Cortex of kidney (tissue), 1 donor: ENCODE data around the gene GPR152.

ENCODE experiments used
- DNase-seq: peaks from one replicate; lab custom pipeline; 2025; lab: John Stamatoyannopoulos, UW

Gene GPR152

GRCh38 chr11:67423891-67424613 is 28.5 kb downstream of the GPR152 start:
- DNase-seq, result no peak

DNA sequence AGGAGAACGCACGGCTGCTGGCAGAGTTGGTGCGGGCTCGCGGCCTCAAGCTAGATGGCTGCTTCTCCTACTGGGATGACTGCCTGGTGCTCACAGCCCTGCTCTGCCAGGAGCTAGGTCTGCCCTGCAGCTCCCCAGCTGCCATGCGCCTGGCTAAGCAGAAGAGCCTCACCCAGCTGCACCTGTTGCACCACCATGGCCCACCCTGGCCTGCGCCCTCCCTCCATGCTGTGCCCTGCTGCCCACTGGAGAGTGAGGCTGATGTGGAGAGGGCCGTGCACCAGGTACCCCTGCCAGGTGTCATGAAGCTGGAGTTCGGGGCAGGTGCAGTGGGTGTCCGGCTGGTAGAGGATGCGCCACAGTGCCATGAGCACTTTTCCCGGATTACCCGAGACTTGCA is 29.1 kb downstream of the GPR152 start:
- DNase-seq, result no peak

DNA sequence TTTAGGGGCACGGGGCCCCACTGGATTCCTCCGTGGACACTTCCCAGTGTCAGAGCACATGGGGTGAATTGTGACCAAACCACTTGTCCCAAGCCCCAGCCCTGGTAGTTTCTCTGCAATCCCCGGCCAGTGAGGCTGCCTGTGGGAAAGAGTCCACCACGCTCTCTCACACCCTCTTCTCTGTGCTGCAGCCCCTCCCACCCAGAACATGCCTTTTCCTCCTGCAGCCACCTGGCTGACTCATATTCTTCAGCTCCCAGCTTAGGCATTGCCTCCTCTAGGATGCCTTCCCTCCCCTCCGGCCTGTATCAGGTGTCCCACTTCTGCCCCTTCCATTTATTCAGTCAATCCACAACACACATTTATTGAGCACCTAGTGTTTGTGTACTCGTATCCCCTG is 29.6 kb downstream of the GPR152 start:
- no peak for DNase-seq

GRCh38 chr11:67421430-67422031 is 31.0 kb downstream of the GPR152 start:
- no peak for DNase-seq

GRCh38 chr11:67420646-67421429 is 31.7 kb downstream of the GPR152 start:
- no peak for DNase-seq

DNA sequence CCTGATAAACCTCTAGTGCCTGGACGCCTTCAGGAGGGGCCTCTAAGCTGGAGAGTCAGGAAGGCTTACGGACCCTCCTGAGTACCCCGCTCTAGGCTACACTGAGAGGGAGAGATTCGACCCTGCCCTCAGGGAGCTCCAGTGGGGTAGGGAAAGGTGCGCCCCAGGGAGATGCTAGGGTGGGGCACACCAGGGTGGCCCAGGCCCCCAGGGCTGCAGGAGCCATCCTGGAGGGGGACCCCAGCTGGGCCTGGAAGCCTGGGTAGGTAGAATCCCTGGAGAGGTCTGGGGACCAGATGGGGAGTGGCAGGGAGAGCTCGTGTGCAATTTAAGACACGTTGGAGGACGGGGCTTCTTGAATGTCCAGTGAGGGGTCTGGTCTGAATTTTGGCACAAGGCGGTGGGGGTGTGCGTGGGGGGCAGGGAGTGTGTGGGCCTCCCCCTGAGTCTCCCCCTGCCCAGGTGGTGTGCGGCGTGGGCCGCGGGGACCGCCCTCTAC is 32.3 kb downstream of the GPR152 start:
- DNase-seq, result no peak

DNA sequence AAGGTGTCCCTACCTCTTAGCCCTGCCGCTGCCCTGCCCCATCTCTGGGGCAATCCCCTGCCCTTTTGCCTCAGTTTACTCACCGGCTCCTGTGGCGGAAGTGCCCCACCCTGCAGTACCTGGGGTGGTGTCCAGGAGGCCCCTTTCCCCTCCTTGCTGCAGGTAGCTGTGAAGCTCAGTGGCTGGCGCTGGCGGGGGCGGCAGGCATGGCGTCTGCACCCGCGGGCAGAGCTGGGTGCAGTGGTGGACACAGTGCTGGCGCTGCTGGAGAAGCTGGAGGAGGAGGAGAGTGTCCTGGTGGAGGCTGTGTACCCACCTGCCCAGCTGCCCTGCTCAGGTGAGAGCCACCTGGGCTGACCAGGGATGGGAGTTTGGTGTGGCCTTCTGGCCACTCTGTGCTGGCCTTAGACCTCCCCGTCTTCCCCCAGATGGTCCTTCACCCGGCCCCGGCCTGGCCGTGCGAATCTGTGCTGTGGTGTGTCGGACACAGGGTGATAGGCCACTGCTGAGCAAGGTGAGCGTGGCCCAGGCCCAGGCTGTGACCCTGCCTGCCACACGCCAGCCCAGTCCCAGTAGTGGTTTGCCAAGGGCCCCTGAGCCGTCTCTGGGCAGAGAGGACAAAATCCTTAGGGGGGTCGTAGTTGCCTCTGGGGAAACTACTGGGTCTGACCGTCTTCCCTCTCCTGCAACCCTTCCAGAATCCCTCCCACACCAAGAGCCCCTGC is 33.0 kb downstream of the GPR152 start:
- no peak for DNase-seq

DNA sequence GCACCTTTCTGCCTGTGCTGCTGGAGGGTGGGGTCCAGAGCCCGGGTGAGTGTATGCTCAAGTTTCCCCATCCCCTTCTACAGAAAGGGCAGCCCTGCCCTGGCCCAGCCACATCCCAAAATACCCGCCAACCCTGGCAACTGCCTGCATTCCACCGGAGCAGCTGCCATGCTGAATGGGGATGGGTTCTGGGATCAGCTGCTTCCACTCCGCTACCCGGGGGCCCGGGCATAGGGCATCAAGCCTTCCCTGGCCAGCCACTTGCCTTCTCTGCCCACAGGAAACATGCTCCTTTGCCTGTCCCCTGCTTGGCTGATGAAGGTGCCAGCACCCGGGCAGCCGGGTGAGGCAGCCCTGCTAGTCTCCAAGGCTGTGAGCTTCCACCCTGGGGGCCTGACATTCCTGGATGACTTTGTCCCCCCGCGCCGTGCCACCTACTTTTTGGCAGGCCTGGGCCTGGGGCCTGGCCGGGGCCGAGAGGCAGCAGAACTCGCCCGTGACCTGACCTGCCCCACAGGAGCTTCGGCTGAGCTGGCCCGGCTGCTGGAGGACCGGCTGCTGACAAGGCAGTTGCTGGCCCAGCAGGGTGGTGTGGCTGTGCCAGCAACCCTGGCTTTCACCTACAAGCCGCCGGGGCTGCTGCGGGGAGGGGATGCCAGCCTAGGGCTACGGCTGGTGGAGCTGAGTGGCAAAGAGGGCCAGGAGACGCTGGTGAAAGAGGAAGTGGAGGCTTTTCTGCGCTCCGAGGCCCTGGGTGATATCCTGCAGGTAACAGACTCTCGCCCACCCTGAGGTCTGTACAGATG is 33.9 kb downstream of the GPR152 start:
- DNase-seq, result no peak

- DNase-seq, result no peak
Measured at GRCh38 chr11:67417425-67417824, 35.1 kb downstream of the GPR152 start.

- no peak for DNase-seq
Measured at GRCh38 chr11:67416416-67417335, 35.9 kb downstream of the GPR152 start.

DNA sequence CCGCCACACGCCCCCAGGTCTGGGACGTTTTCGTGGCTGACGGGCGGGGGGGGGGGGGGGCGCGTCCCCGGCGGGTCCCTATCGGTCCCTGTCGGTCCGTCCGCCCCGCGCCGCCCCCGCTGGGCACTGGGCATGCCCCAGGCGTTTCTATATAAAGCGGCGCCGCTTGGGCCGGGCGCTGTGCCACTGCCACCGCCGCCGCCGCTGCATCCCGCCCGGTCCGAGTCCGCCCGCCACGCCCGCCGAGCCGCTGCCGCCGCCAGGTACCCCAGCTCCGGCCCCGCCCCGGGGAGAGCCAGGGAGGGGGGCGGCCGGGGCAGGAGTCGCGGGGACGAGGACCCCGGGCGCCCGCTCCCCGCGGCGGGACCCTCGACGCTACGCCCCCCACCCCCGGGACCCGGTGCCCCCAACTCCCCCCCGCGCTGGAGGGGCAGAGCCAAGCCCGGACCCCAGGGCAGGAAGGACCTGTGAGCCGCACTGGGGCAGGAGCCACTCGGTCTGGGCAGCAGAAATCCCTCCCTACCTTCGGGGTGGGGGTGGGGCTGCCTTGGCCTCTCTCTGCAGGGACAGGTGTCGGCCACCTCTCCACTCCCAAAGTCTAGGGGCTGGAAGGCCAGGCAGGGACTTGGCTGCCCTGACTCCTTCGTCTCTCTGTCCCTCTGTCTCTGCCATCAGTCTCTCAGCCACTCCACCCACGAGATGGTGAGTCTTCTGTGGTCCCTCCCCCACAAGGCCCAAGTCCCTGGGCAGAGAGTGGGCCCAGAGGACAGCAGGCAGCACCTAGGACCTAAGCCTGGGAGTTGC is 36.8 kb downstream of the GPR152 start, which contains the start of gene CARNS1:
TSS of gene CARNS1 (plus strand) at position 178 of the 804 bp plus-strand sequence. CDS start at position 700, 522 bp downstream.
- DNase-seq, result no peak

DNA sequence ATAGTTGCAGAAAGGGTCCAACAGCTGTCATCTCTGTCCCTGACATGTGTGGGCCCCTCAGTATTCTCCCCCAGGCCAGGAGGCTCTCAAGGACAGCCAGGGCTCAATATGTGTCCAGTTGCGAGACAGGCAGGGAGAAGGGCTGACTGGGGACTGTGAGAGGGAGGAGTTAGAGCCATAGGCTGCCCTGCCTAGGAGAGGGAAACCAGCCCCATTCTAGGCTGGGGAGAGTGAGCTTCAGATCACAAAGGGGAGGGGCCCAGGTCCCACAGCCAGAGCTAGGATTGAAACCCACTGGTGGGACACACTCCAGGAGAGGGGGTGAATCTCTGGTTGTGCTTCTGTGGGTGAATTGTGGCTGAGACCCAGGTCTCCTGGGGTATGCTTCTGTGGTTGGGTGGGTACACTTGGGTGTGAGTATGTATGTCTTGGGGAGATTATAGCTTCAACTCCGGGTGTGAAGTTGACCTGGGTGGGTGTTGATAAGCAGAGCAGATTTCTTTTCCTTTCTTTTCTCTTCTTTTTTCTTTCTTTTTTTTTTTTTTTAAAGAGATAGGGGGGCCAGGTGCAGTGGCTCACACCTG is 39.2 kb downstream of the GPR152 start:
- DNase-seq, result no peak

- no peak for DNase-seq
Measured at GRCh38 chr11:67412495-67413179, 39.9 kb downstream of the GPR152 start.

DNA sequence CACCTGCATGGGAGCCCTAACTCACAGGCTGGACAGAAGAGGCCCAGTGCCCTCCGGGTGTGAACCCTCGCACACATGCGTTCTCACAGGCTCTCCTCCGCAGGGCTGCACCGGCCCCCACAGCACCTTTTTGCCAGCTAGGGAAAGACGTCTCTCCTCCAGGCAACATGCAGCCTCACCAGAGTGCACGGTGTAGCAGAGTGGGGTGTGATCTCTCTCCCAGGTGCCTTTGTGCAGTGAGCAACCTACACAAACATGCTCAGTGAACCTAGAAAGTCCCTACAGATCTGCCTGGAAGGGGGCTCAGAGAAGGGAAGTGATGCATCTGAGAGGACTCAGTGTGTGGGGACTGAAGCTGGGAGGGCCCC is 40.8 kb downstream of the GPR152 start:
- no peak for DNase-seq

DNA sequence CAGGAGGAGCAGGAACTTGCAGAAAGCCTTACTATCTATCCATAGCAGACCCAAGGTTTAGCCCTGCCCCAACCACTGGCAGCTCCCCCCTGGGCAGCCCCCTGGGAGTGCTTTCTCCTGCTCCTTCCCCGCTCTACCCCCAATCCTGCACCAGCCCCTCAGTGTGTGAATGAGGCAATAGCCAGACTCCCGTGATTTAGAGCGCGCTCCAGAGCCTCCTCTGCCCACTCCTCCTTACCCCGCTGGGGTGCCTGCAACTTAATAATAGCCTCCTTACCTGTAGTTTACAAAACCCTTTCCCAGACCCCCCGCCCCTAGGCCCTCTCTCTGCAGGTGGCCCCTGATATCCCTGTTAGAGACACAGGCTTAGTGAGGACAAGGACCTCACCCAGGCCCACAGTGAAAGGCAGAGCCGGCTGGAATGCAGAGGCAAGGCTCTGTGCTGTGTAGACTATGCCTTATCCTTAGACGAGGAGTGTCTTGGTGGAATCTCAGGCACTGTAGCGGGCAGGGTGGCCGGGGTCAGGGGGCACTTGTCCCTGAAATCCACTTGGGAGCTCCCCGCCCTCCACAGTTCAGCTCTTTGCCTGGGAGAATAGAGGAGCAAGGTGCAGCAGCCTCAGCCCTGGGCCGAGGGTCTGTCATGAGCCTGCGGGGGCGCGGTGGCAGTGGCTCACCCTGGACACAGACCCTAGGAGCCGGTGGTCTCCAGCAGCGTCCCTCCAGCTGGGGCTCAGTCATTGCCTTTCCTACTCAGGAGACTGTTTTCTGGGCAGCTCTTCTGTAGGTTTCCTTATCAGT is 41.3 kb downstream of the GPR152 start:
- no peak for DNase-seq

DNA sequence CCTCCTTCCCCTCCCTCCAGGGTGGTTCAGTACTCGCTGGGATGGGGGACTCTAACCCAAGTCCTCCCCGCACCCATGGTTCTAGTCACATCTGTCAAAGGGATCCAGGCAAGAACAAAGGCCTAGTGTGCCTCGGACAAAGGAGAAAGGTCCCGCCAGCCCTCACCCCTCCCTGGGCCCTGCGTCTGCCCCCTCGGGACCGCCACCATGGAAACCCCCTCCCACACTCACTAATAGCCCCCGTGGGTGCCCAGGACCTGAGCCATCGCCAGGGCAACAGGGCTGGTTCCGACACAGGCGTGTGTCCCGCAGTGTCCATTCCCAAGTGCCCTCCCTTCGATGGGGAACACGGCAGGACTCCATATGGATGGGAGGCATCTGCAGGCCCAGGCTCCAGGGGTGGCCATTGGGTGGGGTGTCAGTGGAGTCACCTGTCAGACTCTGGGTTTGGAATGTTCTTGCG is 42.1 kb downstream of the GPR152 start:
- no peak for DNase-seq

DNA sequence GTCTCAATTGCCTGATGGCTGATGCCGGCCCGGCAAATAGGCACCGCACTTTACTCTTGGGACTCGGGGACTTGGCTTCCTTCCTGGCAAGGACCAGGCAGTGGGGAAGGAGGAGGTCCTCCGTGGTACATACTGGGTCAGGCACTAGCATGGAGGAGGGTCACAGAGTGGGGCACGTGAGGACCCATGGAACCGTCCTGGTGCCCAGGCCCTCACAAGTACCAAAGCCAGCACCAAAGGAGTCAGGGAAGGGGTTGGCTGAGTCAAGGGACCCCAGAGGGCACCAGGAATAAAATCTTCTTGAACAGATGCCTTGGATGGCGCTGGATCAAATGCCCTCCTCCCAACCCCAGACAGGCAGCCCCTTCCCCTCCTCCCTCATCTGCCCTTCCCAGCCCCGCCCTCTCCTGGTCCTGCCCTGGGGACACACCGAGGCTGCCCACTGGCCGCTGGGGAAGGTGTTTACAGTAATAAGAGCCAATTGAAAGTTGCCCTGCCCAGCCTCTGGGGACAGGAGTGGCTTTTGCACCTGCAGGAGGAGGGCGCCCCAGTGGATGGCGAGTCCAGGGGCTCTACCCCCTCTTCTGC is 42.7 kb downstream of the GPR152 start:
- DNase-seq, result no peak
